GM23338 (cell line): ENCODE measurements around the gene A4GNT. TPM values are rescaled to one million over a fixed set of nuclear protein-coding genes. Genes with fewer than 3 reads are reported as not detected.

Experiments used
- ATAC-seq: fragments of 200-7000 bp; cut with Tn5 transposase; 3 replicates; pipeline ENCODE4 v1.9.1; 2020
- DNase-seq: peaks from one replicate; pipeline ENCODE4 v3.0.0-alpha.2; 2015; ENCODE audit warnings: low spot score
- H2AFZ ChIP-seq: fragments of 200-600 bp; sonication (generic); 2 replicates; pipeline ENCODE4 v1.8.0; 2016; ENCODE audit warnings: antibody characterized with exemption, mild to moderate bottlenecking, moderate library complexity
- H3F3A ChIP-seq: fragments of 200-600 bp; sonication (generic); replicated peaks from 2 replicates; pipeline ENCODE4 v1.8.0; 2017; ENCODE audit warnings: antibody characterized with exemption, mixed run types, low read depth
- H3K27ac ChIP-seq: fragments of 200-600 bp; sonication (generic); 2 replicates; pipeline ENCODE4 v1.6.1; 2016; ENCODE audit warnings: low read depth
- H3K27me3 ChIP-seq: fragments of 200-600 bp; sonication (generic); 2 replicates; pipeline ENCODE4 v1.8.0; 2016; ENCODE audit warnings: mild to moderate bottlenecking, mixed run types, moderate library complexity; ENCODE audit not compliant: insufficient read depth
- H3K36me3 ChIP-seq: fragments of 200-600 bp; sonication (generic); 2 replicates; pipeline ENCODE4 v1.8.0; 2016; ENCODE audit warnings: mild to moderate bottlenecking; ENCODE audit not compliant: insufficient read depth
- H3K4me1 ChIP-seq: fragments of 200-600 bp; sonication (generic); 2 replicates; pipeline ENCODE4 v1.8.0; 2016; ENCODE audit warnings: mild to moderate bottlenecking, moderate library complexity; ENCODE audit not compliant: insufficient read depth
- H3K4me2 ChIP-seq: fragments of 200-600 bp; sonication (generic); 2 replicates; pipeline ENCODE4 v1.7.1; 2017; ENCODE audit warnings: mixed run types
- H3K4me3 ChIP-seq: fragments of 200-600 bp; sonication (generic); 2 replicates; pipeline ENCODE4 v1.6.1; 2016; ENCODE audit warnings: mixed run types
- H3K79me2 ChIP-seq: fragments of 200-600 bp; sonication (generic); replicated peaks from 2 replicates; pipeline ENCODE4 v1.8.0; 2017; ENCODE audit warnings: mild to moderate bottlenecking; ENCODE audit not compliant: insufficient read depth
- H3K9me2 ChIP-seq: fragments of 200-600 bp; sonication (generic); 2 replicates; pipeline ENCODE4 v1.8.0; 2017; ENCODE audit not compliant: insufficient read depth
- H4K20me1 ChIP-seq: fragments of 200-600 bp; sonication (generic); replicated peaks from 2 replicates; pipeline ENCODE4 v1.8.0; 2017; ENCODE audit warnings: mild to moderate bottlenecking; ENCODE audit not compliant: insufficient read depth
- H3K27ac Mint-ChIP-seq: 2 replicates; pipeline ENCODE4 v1.8.0; 2020; ENCODE audit warnings: inconsistent platforms, mild to moderate bottlenecking, moderate library complexity, mixed read lengths
- H3K27me3 Mint-ChIP-seq: 3 replicates; pipeline ENCODE4 v1.8.0; 2022; ENCODE audit warnings: low read depth, mild to moderate bottlenecking, moderate library complexity, mixed read lengths, inconsistent platforms; ENCODE audit not compliant: insufficient read depth, poor library complexity
- H3K36me3 Mint-ChIP-seq: 3 replicates; pipeline ENCODE4 v1.8.0; 2021; ENCODE audit warnings: low read depth, mild to moderate bottlenecking, inconsistent platforms, moderate library complexity, mixed read lengths
- H3K4me1 Mint-ChIP-seq: 3 replicates; pipeline ENCODE4 v1.8.0; 2020; ENCODE audit warnings: mild to moderate bottlenecking, inconsistent platforms, mixed read lengths
- H3K4me3 Mint-ChIP-seq: 3 replicates; pipeline ENCODE4 v1.8.0; 2021; ENCODE audit warnings: moderate library complexity, mild to moderate bottlenecking, inconsistent platforms, mixed read lengths
- H3K9me3 Mint-ChIP-seq: 3 replicates; pipeline ENCODE4 v1.8.0; 2020; ENCODE audit warnings: moderate library complexity, mild to moderate bottlenecking, inconsistent platforms, mixed read lengths
- CREB1 ChIP-seq: fragments of 250-450 bp; sonication (Bioruptor Pico); IDR thresholded peaks from 2 replicates; pipeline ENCODE4 v1.5.0; 2020; ENCODE audit warnings: low read depth, mild to moderate bottlenecking, moderate library complexity
- EZH2 ChIP-seq: fragments of 200-600 bp; sonication (generic); IDR thresholded peaks from one replicate; pipeline ENCODE4 v1.8.0; 2017; ENCODE audit warnings: antibody characterized with exemption, mild to moderate bottlenecking, low read depth; ENCODE audit not compliant: unreplicated experiment
- EZH2phosphoT487 ChIP-seq: fragments of 200-600 bp; sonication (generic); IDR thresholded peaks from one replicate; pipeline ENCODE4 v1.8.1; 2018; ENCODE audit warnings: antibody characterized with exemption; ENCODE audit not compliant: unreplicated experiment
- JUNB ChIP-seq: IDR thresholded peaks from one replicate; pipeline ENCODE4 v1.6.1; 2016; ENCODE audit warnings: antibody characterized with exemption; ENCODE audit not compliant: unreplicated experiment
- NANOG ChIP-seq: IDR thresholded peaks from 2 replicates; pipeline ENCODE4 v1.6.1; 2016; ENCODE audit warnings: antibody characterized with exemption, borderline replicate concordance
- STAT1 ChIP-seq: IDR thresholded peaks from one replicate; pipeline ENCODE4 v1.6.1; 2016; ENCODE audit warnings: antibody characterized with exemption; ENCODE audit not compliant: unreplicated experiment
- ZNF114 ChIP-seq: fragments of 250-450 bp; sonication (Bioruptor Pico); IDR thresholded peaks from 2 replicates; pipeline ENCODE4 v1.5.0; 2020; ENCODE audit warnings: mild to moderate bottlenecking, moderate library complexity
- ZNF331 ChIP-seq: fragments of 250-450 bp; sonication (Bioruptor Pico); IDR thresholded peaks from 2 replicates; pipeline ENCODE4 v1.5.0; 2020; ENCODE audit warnings: low read depth, mild to moderate bottlenecking, moderate library complexity
- polyA plus RNA-seq: library from polyadenylated mRNA; unstranded; fragments of >200 nt; fragmentation: Nextera tagmentation; extraction: Ambion mirVana; gene quantifications from 2 replicates; pipeline ENCODE4 v1.2.1, GENCODE V29; 2016
- total RNA-seq: library from RNA; depleted of rRNA; stranded (reverse); fragments of >200 nt; shearing (Covaris generic); gene quantifications from 2 replicates; pipeline ENCODE4 v1.2.3, GENCODE V29; 2014
- TF ChIP-seq, protein P1 (sequence below): IDR thresholded peaks from one replicate; pipeline ENCODE4 v1.6.1; 2018; ENCODE audit warnings: antibody characterized with exemption; ENCODE audit not compliant: unreplicated experiment
- TF ChIP-seq, protein P2 (sequence below): IDR thresholded peaks from 2 replicates; pipeline ENCODE4 v1.6.1; 2016; ENCODE audit warnings: antibody characterized with exemption

Gene A4GNT
- total and polyA plus RNA-seq, 2 experiments from 2014 or later = not detected

DNA sequence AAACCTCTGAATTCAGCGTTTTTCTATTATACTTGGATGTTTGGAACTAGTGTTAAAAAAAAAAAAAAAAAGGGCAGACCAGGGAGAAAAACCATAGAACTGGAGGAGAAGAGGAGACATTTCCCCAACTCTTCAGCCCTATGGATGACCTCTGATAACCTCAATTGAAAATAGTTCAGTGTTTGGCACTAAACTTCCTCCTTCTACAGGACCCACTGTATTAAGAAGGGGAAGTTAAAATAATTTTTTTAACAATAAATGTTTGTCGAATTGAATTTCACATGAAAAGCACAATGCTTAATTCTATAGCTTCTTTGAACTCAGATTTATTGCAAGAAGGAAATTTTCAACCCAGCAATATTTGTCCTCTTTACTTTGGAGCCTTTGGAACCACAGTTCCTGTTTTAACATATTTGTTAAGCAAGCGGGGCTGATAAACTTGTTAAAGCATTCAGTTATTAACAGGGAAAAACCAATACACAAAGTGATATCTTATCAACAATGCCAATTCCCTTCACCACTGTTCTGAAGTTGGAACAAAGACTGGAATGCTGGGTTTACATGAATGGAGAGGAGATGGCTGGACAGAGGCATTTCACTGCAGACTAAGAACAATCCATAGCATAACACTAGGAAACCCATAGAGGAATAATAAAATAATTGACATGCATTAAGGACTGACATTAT is 3.1 kb upstream of the A4GNT start:
- Histone ChIP-seq H3K36me3 (no peaks in the 10 kb centered on the region), H4K20me1 (no peaks in the 10 kb centered on the region), H3K4me2 (no peak overlapping the region), H3K4me1 (no peaks in the 10 kb centered on the region), H3F3A (no peaks in the 10 kb centered on the region), H3K27ac (no peak overlapping the region), H3K79me2 (no peaks in the 10 kb centered on the region), H3K27me3 (no peaks in the 10 kb centered on the region), H3K9me2 (peaks cover 34% of the 10 kb centered on the region), H3K4me3 (no peak overlapping the region), H2AFZ (no peak overlapping the region)
- H3K9me3 Mint-ChIP-seq = no peaks in the 10 kb centered on the region; the same call in 2 of the 3 replicates
- ATAC-seq (no peak), DNase-seq (no peak)
- no peaks in the 10 kb centered on the region for H3K27me3 Mint-ChIP-seq
- no peak overlapping the region for H3K27ac Mint-ChIP-seq
- H3K36me3 Mint-ChIP-seq = no peaks in the 10 kb centered on the region
- no peaks in the 10 kb centered on the region for H3K4me1 Mint-ChIP-seq
- no peak overlapping the region for H3K4me3 Mint-ChIP-seq
- TF ChIP-seq, protein P1, sequence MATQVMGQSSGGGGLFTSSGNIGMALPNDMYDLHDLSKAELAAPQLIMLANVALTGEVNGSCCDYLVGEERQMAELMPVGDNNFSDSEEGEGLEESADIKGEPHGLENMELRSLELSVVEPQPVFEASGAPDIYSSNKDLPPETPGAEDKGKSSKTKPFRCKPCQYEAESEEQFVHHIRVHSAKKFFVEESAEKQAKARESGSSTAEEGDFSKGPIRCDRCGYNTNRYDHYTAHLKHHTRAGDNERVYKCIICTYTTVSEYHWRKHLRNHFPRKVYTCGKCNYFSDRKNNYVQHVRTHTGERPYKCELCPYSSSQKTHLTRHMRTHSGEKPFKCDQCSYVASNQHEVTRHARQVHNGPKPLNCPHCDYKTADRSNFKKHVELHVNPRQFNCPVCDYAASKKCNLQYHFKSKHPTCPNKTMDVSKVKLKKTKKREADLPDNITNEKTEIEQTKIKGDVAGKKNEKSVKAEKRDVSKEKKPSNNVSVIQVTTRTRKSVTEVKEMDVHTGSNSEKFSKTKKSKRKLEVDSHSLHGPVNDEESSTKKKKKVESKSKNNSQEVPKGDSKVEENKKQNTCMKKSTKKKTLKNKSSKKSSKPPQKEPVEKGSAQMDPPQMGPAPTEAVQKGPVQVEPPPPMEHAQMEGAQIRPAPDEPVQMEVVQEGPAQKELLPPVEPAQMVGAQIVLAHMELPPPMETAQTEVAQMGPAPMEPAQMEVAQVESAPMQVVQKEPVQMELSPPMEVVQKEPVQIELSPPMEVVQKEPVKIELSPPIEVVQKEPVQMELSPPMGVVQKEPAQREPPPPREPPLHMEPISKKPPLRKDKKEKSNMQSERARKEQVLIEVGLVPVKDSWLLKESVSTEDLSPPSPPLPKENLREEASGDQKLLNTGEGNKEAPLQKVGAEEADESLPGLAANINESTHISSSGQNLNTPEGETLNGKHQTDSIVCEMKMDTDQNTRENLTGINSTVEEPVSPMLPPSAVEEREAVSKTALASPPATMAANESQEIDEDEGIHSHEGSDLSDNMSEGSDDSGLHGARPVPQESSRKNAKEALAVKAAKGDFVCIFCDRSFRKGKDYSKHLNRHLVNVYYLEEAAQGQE = no peak
- TF ChIP-seq CREB1 (CRISPR knock-in tag) (no peak), ZNF114 (CRISPR knock-in tag) (no peak), STAT1 (no peak), NANOG (no peak), ZNF331 (no peak), EZH2 (no peak)
- TF ChIP-seq, protein P2, sequence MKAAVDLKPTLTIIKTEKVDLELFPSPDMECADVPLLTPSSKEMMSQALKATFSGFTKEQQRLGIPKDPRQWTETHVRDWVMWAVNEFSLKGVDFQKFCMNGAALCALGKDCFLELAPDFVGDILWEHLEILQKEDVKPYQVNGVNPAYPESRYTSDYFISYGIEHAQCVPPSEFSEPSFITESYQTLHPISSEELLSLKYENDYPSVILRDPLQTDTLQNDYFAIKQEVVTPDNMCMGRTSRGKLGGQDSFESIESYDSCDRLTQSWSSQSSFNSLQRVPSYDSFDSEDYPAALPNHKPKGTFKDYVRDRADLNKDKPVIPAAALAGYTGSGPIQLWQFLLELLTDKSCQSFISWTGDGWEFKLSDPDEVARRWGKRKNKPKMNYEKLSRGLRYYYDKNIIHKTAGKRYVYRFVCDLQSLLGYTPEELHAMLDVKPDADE = no peak

DNA sequence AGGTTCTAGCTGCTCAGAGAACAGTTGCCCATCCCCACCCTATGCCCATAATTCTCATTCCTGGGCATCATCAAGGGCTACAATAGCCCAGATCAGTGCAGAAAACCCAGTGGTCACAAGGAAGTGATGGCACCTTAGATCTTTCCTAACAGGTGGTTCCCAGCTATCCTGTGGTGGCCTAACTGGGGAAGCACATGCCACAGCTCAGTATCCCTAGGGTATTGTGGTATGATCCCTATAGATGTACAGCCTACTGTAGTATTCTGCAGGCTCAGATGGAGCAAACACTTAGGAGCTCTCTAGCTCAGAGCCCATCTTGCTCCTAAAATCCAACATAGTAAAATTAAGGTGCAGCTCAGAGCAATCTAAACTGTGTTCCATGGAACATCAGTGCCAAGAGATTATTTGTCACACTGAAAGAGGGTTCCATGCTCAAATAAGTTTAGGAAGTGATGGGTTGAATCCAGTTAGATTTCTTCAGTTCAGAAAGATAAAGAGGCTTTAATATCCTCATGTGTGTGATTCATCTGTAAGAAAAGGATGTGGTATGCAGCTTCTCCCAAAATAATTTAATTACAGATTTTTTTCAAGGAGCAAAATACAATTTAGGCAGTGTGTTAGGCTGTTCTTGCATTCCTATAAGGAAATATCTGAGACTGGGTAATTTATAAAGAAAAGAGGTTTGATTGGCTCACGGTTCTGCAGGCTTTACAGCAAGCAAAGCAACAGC is 4.4 kb downstream of the A4GNT start:
- no peak overlapping the region for H2AFZ ChIP-seq
- no peak overlapping the region for H3K4me3 ChIP-seq
- no peaks in the 10 kb centered on the region for H4K20me1 ChIP-seq
- no peaks in the 10 kb centered on the region for H3K4me1 ChIP-seq
- H3K27ac ChIP-seq = no peak overlapping the region
- no peak overlapping the region for H3K4me2 ChIP-seq
- Mint-ChIP-seq H3K4me1 (no peaks in the 10 kb centered on the region), H3K27me3 (peaks cover 2% of the 10 kb centered on the region), H3K27ac (no peak overlapping the region), H3K4me3 (no peak overlapping the region), H3K36me3 (peaks cover 4% of the 10 kb centered on the region), H3K9me3 (peaks cover 10% of the 10 kb centered on the region)
- peaks cover 3% of the 10 kb centered on the region; the same call in 1 of the 2 replicates for H3K36me3 ChIP-seq
- H3F3A ChIP-seq = no peaks in the 10 kb centered on the region
- H3K27me3 ChIP-seq = no peaks in the 10 kb centered on the region
- no peak for ATAC-seq
- H3K9me2 ChIP-seq = no peaks in the 10 kb centered on the region
- no peaks in the 10 kb centered on the region for H3K79me2 ChIP-seq
- no peak for DNase-seq
- TF ChIP-seq, protein P2 = no peak
- no peak for TF ChIP-seq CREB1 (CRISPR knock-in tag)
- no peak for TF ChIP-seq NANOG
- TF ChIP-seq ZNF114 (CRISPR knock-in tag) = no peak
- no peak for TF ChIP-seq JUNB
- TF ChIP-seq, protein P1 = no peak
- TF ChIP-seq STAT1 = no peak
- no peak for TF ChIP-seq ZNF331
- no peak for TF ChIP-seq EZH2
- TF ChIP-seq EZH2phosphoT487 = no peak
